Transverse colon (tissue), 4 donors: ENCODE data around the gene PTDSS2. TPM values are rescaled to one million over a fixed set of nuclear protein-coding genes. Genes with fewer than 3 reads are reported as not detected.
A peak's percentile ranks its signal among the peaks of the same experiment; 100 is the strongest.

Experiments used
- DNase-seq: peaks from one replicate; pipeline ENCODE4 v3.0.0-alpha.2; 2019
- H3K27ac ChIP-seq, 4 donors: fragments of 200-600 bp; sonication (generic); 2 replicates each; pipeline ENCODE4 v1.5.1; 2016 to 2018; ENCODE audit warnings: inconsistent platforms in 4 of 4
- H3K27me3 ChIP-seq: fragments of 200-600 bp; sonication (generic); 2 replicates; pipeline ENCODE4 v1.5.1; 2017; ENCODE audit warnings: inconsistent platforms
- H3K36me3 ChIP-seq, 4 donors: fragments of 200-600 bp; sonication (generic); 2 replicates each; pipeline ENCODE4 v1.5.1; 2017 to 2019; ENCODE audit warnings: inconsistent platforms in 4 of 4
- H3K4me1 ChIP-seq, 4 donors: fragments of 200-600 bp; sonication (generic); 2 replicates each; pipeline ENCODE4 v1.5.1; 2017 to 2020; ENCODE audit warnings: inconsistent platforms in 4 of 4
- H3K4me3 ChIP-seq, 4 donors: fragments of 200-600 bp; sonication (generic); 1 replicate in 1 of 4; 2 replicates in 3 of 4; pipeline versions ENCODE4 v1.5.1 to v1.6.1; 2017 to 2019; ENCODE audit warnings: inconsistent platforms in 4 of 4
- H3K9me3 ChIP-seq, 2 donors: fragments of 200-600 bp; sonication (generic); 2 replicates each; pipeline ENCODE4 v1.5.1; 2017 to 2019; ENCODE audit warnings: inconsistent platforms in 2 of 2
- CTCF ChIP-seq, 5 experiments: fragments of 200-600 bp in 3 of 5; fragments of 450-650 bp in 2 of 5; sonication (generic) in 3 of 5; IDR thresholded peaks; 1 replicate in 2 of 5; 2 replicates in 3 of 5; pipeline ENCODE4 v1.5.1; 2016 to 2017; ENCODE audit warnings: antibody characterized with exemption in 5 of 5, inconsistent platforms in 3 of 5, mild to moderate bottlenecking in 2 of 5, moderate library complexity in 1 of 5
- EP300 ChIP-seq: sonication (generic); formaldehyde crosslinking; IDR thresholded peaks from one replicate; pipeline ENCODE4 v1.6.1; 2017; ENCODE audit warnings: antibody characterized with exemption, low read depth
- POLR2A ChIP-seq: fragments of 450-650 bp; IDR thresholded peaks from one replicate; pipeline ENCODE4 v1.6.1; 2016; ENCODE audit warnings: antibody characterized with exemption, mild to moderate bottlenecking, moderate library complexity
- POLR2AphosphoS5 ChIP-seq, 3 donors: sonication (generic); formaldehyde crosslinking; IDR thresholded peaks; one replicate each; pipeline ENCODE4 v1.6.1; 2016; ENCODE audit warnings: antibody characterized with exemption in 3 of 3
- WGBS, 2 donors: methylation state at CpG; one replicate each; pipeline ENCODE4 v1.1.5; 2018; ENCODE audit warnings: low coverage in 1 of 2; 5-methylcytosine and 5-hydroxymethylcytosine counted together
- in situ Hi-C, 4 donors: fragments of 200-750 bp; cut with MboI; loops; one replicate each; pipeline versions ENCODE4 v1.15.0 to v1.15.1; 2017; ENCODE audit warnings: low sequenced_read_pairs in 3 of 4, low pct_ligation_motif_present in 1 of 4, low pct_unique_long_range_greater_than_20kb in 1 of 4
- intact Hi-C: fragments of 100-400 bp; cut with DNase I; formaldehyde crosslinking; loops from one replicate; pipeline ENCODE4 v1.15.1; 2023; ENCODE audit warnings: low total_unique reads
- total RNA-seq, 4 donors: library from RNA; depleted of rRNA; stranded (reverse); fragments of >200 nt; gene quantifications; one replicate each; pipeline ENCODE4 v1.1.0, GENCODE V29; 2016

The PTDSS2 gene
- total RNA-seq, 4 donors from 2014 or later = 28.5 to 264 (median 76.0) TPM

- intact Hi-C loops (no loop called here), in situ Hi-C loops (no loop called here)
- no peaks in the 10 kb centered on the region for H3K36me3 ChIP-seq
- no peak overlapping the region for H3K27ac ChIP-seq
- peaks cover 20% of the 10 kb centered on the region for H3K27me3 ChIP-seq
- no peaks in the 10 kb centered on the region for H3K9me3 ChIP-seq
- TF ChIP-seq EP300 (no peak), CTCF (IDR thresholded peaks at IDR 0.05) (no peak), POLR2A (no peak), POLR2AphosphoS5 (IDR thresholded peaks at IDR 0.05) (no peak)
- 83% methylated on average over 21 of the region's 21 CpGs; no CpG with 5 or more reads in 1 of the 2 donors for WGBS, 2 donors
- H3K4me3 ChIP-seq = no peak overlapping the region
- peaks cover 0 to 21% (median 11%) of the 10 kb centered on the region in 4 donors for H3K4me1 ChIP-seq
- DNase-seq = no peak
Observed at GRCh38 chr11:438101-438844, 11.8 kb upstream of the PTDSS2 start.

- no peaks in the 10 kb centered on the region for H3K9me3 ChIP-seq
- H3K4me3 ChIP-seq = no peak overlapping the region
- H3K4me1 ChIP-seq = peaks cover 0 to 31% (median 23%) of the 10 kb centered on the region in 4 donors
- WGBS, 2 donors = 87 to 100% methylated on average over 1 to 23 of the region's 23 CpGs
- DNase-seq = no peak
- TF ChIP-seq POLR2A (no peak), EP300 (no peak), CTCF (IDR thresholded peaks at IDR 0.05) (no peak)
- in situ Hi-C loops = no loop called here
- peaks cover 20% of the 10 kb centered on the region for H3K27me3 ChIP-seq
- no peaks in the 10 kb centered on the region for H3K36me3 ChIP-seq
- intact Hi-C loops = loop anchor here (10.0 kb wide), 1 partner anchor 65 kb away; no protein-coding TSS in a partner anchor
- H3K27ac ChIP-seq = no peak overlapping the region
Observed at GRCh38 chr11:439315-440064, 10.6 kb upstream of the PTDSS2 start.

GRCh38 chr11:440065-441042, 9.7 kb upstream of the PTDSS2 start:
- peak overlapping the region in 1 of 4 donors; percentile 86 for H3K27ac ChIP-seq
- H3K27me3 ChIP-seq = peaks cover 20% of the 10 kb centered on the region
- WGBS, 2 donors = 84% methylated on average over 27 of the region's 27 CpGs; no CpG with 5 or more reads in 1 of the 2 donors
- TF ChIP-seq POLR2A (no peak), CTCF (IDR thresholded peaks at IDR 0.05) (peak in 2 of 5 experiments; percentile 13 to 38)
- H3K4me3 ChIP-seq = peak overlapping the region in 2 of 4 donors; percentile 54 to 62
- no peaks in the 10 kb centered on the region for H3K9me3 ChIP-seq
- no peaks in the 10 kb centered on the region for H3K36me3 ChIP-seq
- intact Hi-C loops = loop anchor here (10.0 kb wide), 1 partner anchor 66 kb away; no protein-coding TSS in a partner anchor
- in situ Hi-C loops = no loop called here
- DNase-seq = peak; percentile 66
- H3K4me1 ChIP-seq = peaks cover 6 to 40% (median 31%) of the 10 kb centered on the region in 4 donors
